OCI-LY3 (cell line): ENCODE data around the gene NLK.
"Not testable (repeated sequence)": the region's sequence is repeated elsewhere in the genome, so short reads cannot be mapped to it uniquely, and the experiment has no call there.

Experiments used
- H2AFZ ChIP-seq: fragments of 200-600, 300-600 bp; shearing (Covaris generic); 2 replicates; pipeline ENCODE4 v1.6.0; 2014; ENCODE audit warnings: antibody characterized with exemption, low read depth, low read length
- H3K27ac ChIP-seq: fragments of 200-600, 300-600 bp; sonication (generic); 2 replicates; pipeline ENCODE4 v1.5.1; 2014; ENCODE audit warnings: mild to moderate bottlenecking, low read length, moderate library complexity, mixed read lengths
- H3K27me3 ChIP-seq: fragments of 200-600, 300-600 bp; sonication (generic); 2 replicates; pipeline ENCODE4 v1.6.1; 2014; ENCODE audit warnings: low read depth, low read length, mixed read lengths
- H3K36me3 ChIP-seq: fragments of 200-600, 300-600 bp; sonication (generic); replicated peaks from 2 replicates; pipeline ENCODE3; 2014; ENCODE audit warnings: low read depth, low read length, mixed read lengths
- H3K4me1 ChIP-seq: fragments of 300-600, 200-600 bp; sonication (generic); 2 replicates; pipeline ENCODE4 v1.6.1; 2014; ENCODE audit warnings: low read length, mixed read lengths
- H3K4me2 ChIP-seq: fragments of 200-600, 300-600 bp; sonication (generic); 2 replicates; pipeline ENCODE4 v1.6.1; 2014; ENCODE audit warnings: low read length, mixed read lengths
- H3K4me3 ChIP-seq: fragments of 300-600, 200-600 bp; sonication (generic); 2 replicates; pipeline ENCODE4 v1.5.1; 2014; ENCODE audit warnings: antibody characterized with exemption, mild to moderate bottlenecking, low read length, moderate library complexity
- H3K79me2 ChIP-seq: fragments of 300-600, 200-600 bp; shearing (Covaris generic); 2 replicates; pipeline ENCODE4 v1.6.1; 2014; ENCODE audit warnings: mild to moderate bottlenecking, low read length, mixed read lengths
- H3K9ac ChIP-seq: fragments of 300-600, 200-600 bp; shearing (Covaris generic); 2 replicates; pipeline ENCODE4 v1.6.0; 2014; ENCODE audit warnings: mild to moderate bottlenecking, low read length, moderate library complexity
- H3K9me3 ChIP-seq: fragments of 200-600, 300-600 bp; shearing (Covaris generic); 2 replicates; pipeline ENCODE4 v1.6.1; 2014; ENCODE audit warnings: low read length, mixed read lengths; ENCODE audit not compliant: insufficient read depth
- H4K20me1 ChIP-seq: fragments of 200-600, 300-600 bp; sonication (generic); 2 replicates; pipeline ENCODE4 v1.6.1; 2016; ENCODE audit warnings: low read length, mixed read lengths; ENCODE audit not compliant: insufficient read depth
- EZH2phosphoT487 ChIP-seq: fragments of 200-600 bp; shearing (Covaris generic); IDR thresholded peaks from 2 replicates; pipeline ENCODE4 v1.6.1; 2018; ENCODE audit warnings: antibody characterized with exemption, mixed run types, low read depth
- TF ChIP-seq, protein P1 (sequence below): fragments of 200-600, 300-600 bp; sonication (generic); IDR thresholded peaks from 2 replicates; pipeline ENCODE4 v1.5.1; 2014; ENCODE audit warnings: antibody characterized with exemption, low read length, low read depth

The NLK gene

DNA sequence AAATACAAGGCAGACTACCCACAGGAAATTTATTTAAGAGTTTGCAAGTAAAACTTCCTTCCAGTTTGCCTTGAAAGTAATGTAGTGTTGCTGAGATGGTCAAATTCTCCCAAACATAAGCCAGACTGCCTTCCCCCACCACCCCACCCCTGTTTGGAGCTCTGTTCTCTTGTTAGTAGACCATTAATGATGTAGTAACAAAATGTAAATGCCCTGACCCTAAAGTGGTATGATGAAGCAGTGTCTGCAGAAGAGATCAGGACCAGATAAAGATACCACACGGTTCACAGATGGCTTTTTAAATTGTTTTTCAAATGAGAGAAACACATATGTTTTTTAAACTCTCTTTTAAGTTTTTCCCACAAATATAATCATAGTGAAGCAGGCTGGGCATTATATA is 140.1 kb downstream of the NLK start:
- H3K79me2 ChIP-seq = no peaks in the 10 kb centered on the region
- H3K9ac ChIP-seq = no peak overlapping the region
- H3K9me3 ChIP-seq = peaks cover 7% of the 10 kb centered on the region; the same call in 1 of the 2 replicates
- no peaks in the 10 kb centered on the region for H3K27me3 ChIP-seq
- H4K20me1 ChIP-seq = no peaks in the 10 kb centered on the region
- H3K27ac ChIP-seq = no peak overlapping the region
- TF ChIP-seq, protein P1, sequence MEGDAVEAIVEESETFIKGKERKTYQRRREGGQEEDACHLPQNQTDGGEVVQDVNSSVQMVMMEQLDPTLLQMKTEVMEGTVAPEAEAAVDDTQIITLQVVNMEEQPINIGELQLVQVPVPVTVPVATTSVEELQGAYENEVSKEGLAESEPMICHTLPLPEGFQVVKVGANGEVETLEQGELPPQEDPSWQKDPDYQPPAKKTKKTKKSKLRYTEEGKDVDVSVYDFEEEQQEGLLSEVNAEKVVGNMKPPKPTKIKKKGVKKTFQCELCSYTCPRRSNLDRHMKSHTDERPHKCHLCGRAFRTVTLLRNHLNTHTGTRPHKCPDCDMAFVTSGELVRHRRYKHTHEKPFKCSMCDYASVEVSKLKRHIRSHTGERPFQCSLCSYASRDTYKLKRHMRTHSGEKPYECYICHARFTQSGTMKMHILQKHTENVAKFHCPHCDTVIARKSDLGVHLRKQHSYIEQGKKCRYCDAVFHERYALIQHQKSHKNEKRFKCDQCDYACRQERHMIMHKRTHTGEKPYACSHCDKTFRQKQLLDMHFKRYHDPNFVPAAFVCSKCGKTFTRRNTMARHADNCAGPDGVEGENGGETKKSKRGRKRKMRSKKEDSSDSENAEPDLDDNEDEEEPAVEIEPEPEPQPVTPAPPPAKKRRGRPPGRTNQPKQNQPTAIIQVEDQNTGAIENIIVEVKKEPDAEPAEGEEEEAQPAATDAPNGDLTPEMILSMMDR = no peak
- TF ChIP-seq EZH2phosphoT487 = no peak
- no peak overlapping the region for H2AFZ ChIP-seq
- no peak overlapping the region for H3K4me3 ChIP-seq
- H3K36me3 ChIP-seq = peaks cover 17% of the 10 kb centered on the region
- H3K4me2 ChIP-seq = no peak overlapping the region
- no peaks in the 10 kb centered on the region for H3K4me1 ChIP-seq

DNA sequence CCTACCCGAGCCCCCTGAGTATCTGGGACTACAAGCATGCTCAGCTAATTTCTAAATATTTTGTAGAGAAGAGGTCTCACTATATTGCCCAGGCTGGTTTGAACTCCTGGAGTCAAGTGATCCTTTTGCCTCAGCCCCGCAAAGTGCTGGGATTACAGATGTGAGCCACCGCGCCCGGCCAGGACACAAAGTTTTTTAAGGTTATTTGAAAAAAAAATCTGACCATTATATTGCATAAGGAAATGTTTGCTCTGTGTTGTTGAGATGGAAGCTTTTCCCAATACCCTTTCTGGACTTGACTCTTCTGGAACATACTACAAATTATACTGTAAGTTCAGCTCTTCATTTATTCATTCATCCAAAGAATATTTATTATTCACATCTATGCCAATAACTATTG is 143.2 kb downstream of the NLK start:
- H3K36me3 ChIP-seq = peaks cover 17% of the 10 kb centered on the region
- no peak overlapping the region for H3K9ac ChIP-seq
- H3K27me3 ChIP-seq = no peaks in the 10 kb centered on the region
- no peaks in the 10 kb centered on the region for H3K4me1 ChIP-seq
- no peaks in the 10 kb centered on the region for H3K79me2 ChIP-seq
- peaks cover 7% of the 10 kb centered on the region; the same call in 1 of the 2 replicates for H3K9me3 ChIP-seq
- H3K4me2 ChIP-seq = no peak overlapping the region
- TF ChIP-seq EZH2phosphoT487 = no peak
- TF ChIP-seq, protein P1 = no peak
- H3K4me3 ChIP-seq = no peak overlapping the region
- no peak overlapping the region for H2AFZ ChIP-seq
- H3K27ac ChIP-seq = no peak overlapping the region
- H4K20me1 ChIP-seq = no peaks in the 10 kb centered on the region

DNA sequence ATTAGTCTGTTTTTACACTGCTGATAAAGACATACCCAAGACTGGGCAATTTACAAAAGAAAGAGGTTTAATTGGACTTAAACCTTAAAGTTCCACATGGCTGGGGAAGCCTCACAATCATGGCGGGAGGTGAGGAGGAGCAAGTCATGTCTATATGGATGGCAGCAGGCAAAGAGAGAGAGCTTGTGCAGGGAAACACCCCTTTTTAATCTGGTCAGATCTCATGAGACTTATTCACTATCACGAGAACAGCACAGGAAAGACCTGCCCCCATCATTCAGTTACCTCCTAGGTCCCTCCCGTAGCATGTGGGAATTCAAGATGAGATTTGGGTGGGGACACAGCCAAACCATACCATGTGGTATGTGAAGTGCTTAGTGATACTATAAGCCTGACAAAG is 144.0 kb downstream of the NLK start:
- not testable (repeated sequence) for H3K79me2 ChIP-seq, H3K4me3 ChIP-seq, H3K9ac ChIP-seq, H2AFZ ChIP-seq, H3K9me3 ChIP-seq, H3K27me3 ChIP-seq, H4K20me1 ChIP-seq, H3K4me1 ChIP-seq, H3K27ac ChIP-seq, H3K4me2 ChIP-seq
- H3K36me3 ChIP-seq = peaks cover 17% of the 10 kb centered on the region

DNA sequence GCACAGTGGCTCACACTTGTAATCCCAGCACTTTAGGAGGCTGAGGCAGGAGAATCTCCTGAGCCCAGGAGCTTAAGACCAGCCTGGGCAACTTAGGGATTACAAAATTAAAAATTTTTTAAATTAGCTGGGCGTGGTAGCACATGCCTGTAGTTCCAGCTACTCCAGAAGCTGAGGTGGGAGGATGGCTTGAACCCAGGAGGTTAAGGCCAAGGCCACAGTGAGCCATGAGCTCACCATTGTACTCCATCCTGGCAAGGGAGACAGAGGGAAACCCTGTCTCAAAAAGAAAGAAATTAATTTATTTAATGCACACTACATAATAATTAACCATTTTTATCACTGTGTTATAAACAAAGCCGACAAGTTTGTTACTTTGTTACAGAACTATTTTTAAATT is 145.5 kb downstream of the NLK start:
- Histone ChIP-seq H3K9ac (no peak overlapping the region), H3K27me3 (no peaks in the 10 kb centered on the region), H3K4me2 (no peak overlapping the region), H3K9me3 (peaks cover 7% of the 10 kb centered on the region; the same call in 1 of the 2 replicates), H3K36me3 (peaks cover 17% of the 10 kb centered on the region), H3K79me2 (no peaks in the 10 kb centered on the region), H3K4me3 (no peak overlapping the region), H4K20me1 (no peaks in the 10 kb centered on the region), H3K4me1 (peaks cover 2% of the 10 kb centered on the region), H3K27ac (no peak overlapping the region), H2AFZ (no peak overlapping the region)
- TF ChIP-seq, protein P1 = no peak
- TF ChIP-seq EZH2phosphoT487 = no peak

DNA sequence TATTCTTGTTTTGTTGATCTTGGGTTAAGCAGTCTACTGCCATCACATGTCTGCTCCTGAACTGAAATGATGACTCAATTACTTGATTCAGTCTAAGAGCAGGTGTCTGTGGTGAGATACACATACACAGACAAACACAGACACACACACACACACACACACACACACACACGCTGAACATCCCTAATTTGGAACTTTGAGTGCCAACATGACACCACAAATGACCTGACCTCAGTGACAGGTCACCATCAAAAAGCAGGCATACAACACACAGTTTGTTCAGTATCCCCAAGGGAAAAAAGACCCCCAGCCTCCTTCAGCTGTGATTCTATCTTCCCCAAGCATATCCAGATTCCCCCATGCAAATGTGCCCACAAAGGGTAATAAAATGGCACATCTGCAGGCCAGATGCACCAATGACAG is 146.4 kb downstream of the NLK start:
- TF ChIP-seq, protein P1 = no peak
- TF ChIP-seq EZH2phosphoT487 = no peak

More for the DNA sequence above, 146.4 kb downstream of the NLK start:
- H3K27me3 ChIP-seq = no peaks in the 10 kb centered on the region
- H3K9me3 ChIP-seq = peaks cover 7% of the 10 kb centered on the region; the same call in 1 of the 2 replicates
- H3K4me1 ChIP-seq = peaks cover 7% of the 10 kb centered on the region
- no peak overlapping the region for H3K27ac ChIP-seq
- no peak overlapping the region for H2AFZ ChIP-seq
- no peaks in the 10 kb centered on the region for H3K79me2 ChIP-seq
- H3K36me3 ChIP-seq = peaks cover 17% of the 10 kb centered on the region
- H3K4me3 ChIP-seq = no peak overlapping the region
- H3K4me2 ChIP-seq = no peak overlapping the region
- H3K9ac ChIP-seq = no peak overlapping the region
- no peaks in the 10 kb centered on the region for H4K20me1 ChIP-seq
